GM10248 (cell line): ENCODE data around the gene CCNI.
"Not testable (repeated sequence)": the region's sequence is repeated elsewhere in the genome, so short reads cannot be mapped to it uniquely, and the experiment has no call there.

Experiments used
- CTCF ChIA-PET: fragments of 300-600 bp; sonication (Branson Sonifier 250); formaldehyde crosslinking; extraction: SDS; loops from one replicate; lab custom pipeline; 2021; ENCODE audit warnings: antibody characterized with exemption; lab: Yijun Ruan, JAX
- POLR2A ChIA-PET: fragments of 350-650 bp; sonication (Branson Sonifier 250); formaldehyde crosslinking; extraction: SDS; loops from one replicate; lab custom pipeline; 2020; ENCODE audit warnings: antibody characterized with exemption; lab: Yijun Ruan, JAX
- DNase-seq: peaks from one replicate; pipeline ENCODE4 v3.0.0; 2012; ENCODE audit errors: extremely low spot score
- CTCF ChIP-seq: IDR thresholded peaks from 2 replicates; pipeline ENCODE4 v1.5.1; 2012; ENCODE audit warnings: mild to moderate bottlenecking, low read depth; ENCODE audit errors: extremely low read depth, missing control alignments, control extremely low read depth

Gene CCNI

GRCh38 chr4:77084019-77084639, 8.3 kb upstream of the CCNI start:
- no peak for TF ChIP-seq CTCF
- DNase-seq, result no peak
- CTCF ChIA-PET, result interaction anchor here (2.0 to 8.8 kb wide), 2 partner anchors 10 to 119 kb away, joined by 10 to 69 read pairs; no protein-coding TSS in a partner anchor
- POLR2A ChIA-PET, result no interaction called here

GRCh38 chr4:77082886-77083608, 7.3 kb upstream of the CCNI start:
- ChIA-PET CTCF (interaction anchor here (0.8 to 8.8 kb wide), 5 partner anchors 11 to 132 kb away, joined by 3 to 69 read pairs (median 3); no protein-coding TSS in a partner anchor), POLR2A (no interaction called here)
- no peak for DNase-seq
- no peak for TF ChIP-seq CTCF

- ChIA-PET CTCF (interaction anchor here (2.8 to 8.8 kb wide), 2 partner anchors 13 to 122 kb away, joined by 8 to 69 read pairs; no protein-coding TSS in a partner anchor), POLR2A (interaction anchor here (0.6 kb wide), 1 partner anchor 156 kb away, joined by 4 read pairs; no protein-coding TSS in a partner anchor)
These were observed 5.0 kb upstream of the CCNI start for GRCh38 chr4:77080806-77081205.

GRCh38 chr4:77079281-77079680, 3.5 kb upstream of the CCNI start:
- ChIA-PET POLR2A (interaction anchor here (0.7 kb wide), 1 partner anchor 11 kb away, joined by 3 read pairs; no protein-coding TSS in a partner anchor), CTCF (interaction anchor here (0.8 to 8.8 kb wide), 3 partner anchors 9 to 124 kb away, joined by 3 to 69 read pairs (median 5); no protein-coding TSS in a partner anchor)
- DNase-seq, result no peak
- TF ChIP-seq CTCF, result no peak

More at GRCh38 chr4:77080806-77081205, 5.0 kb upstream of the CCNI start:
- not testable (repeated sequence) for DNase-seq

GRCh38 chr4:77078401-77078800, 2.6 kb upstream of the CCNI start:
- no peak for DNase-seq
- CTCF ChIA-PET, result interaction anchor here (0.8 to 8.8 kb wide), 3 partner anchors 9 to 125 kb away, joined by 3 to 69 read pairs (median 5); no protein-coding TSS in a partner anchor
- POLR2A ChIA-PET, result interaction anchor here (0.7 kb wide), 1 partner anchor 10 kb away, joined by 3 read pairs; no protein-coding TSS in a partner anchor
- TF ChIP-seq CTCF, result no peak

GRCh38 chr4:77076889-77077635, 1.3 kb upstream of the CCNI start:
- ChIA-PET POLR2A (interaction anchor here (1.0 kb wide), 1 partner anchor 13 kb away, joined by 4 read pairs; no protein-coding TSS in a partner anchor), CTCF (interaction anchor here (0.6 to 8.8 kb wide), 5 partner anchors 17 to 126 kb away, joined by 3 to 69 read pairs (median 3); no protein-coding TSS in a partner anchor)
- no peak for DNase-seq
- TF ChIP-seq CTCF, result no peak
